KMS-11 (cell line): ENCODE data around the gene TMEM132C.

Source experiments
- H2AFZ ChIP-seq: fragments of 200-600 bp; sonication (generic); 2 replicates; pipeline ENCODE4 v1.6.1; 2016; ENCODE audit warnings: antibody characterized with exemption, mixed run types, low read depth
- H3K27ac ChIP-seq: fragments of 200-600 bp; sonication (generic); 2 replicates; pipeline ENCODE4 v1.6.1; 2016; ENCODE audit warnings: mild to moderate bottlenecking, mixed run types
- H3K27me3 ChIP-seq: fragments of 200-600 bp; sonication (generic); 2 replicates; pipeline ENCODE4 v1.6.1; 2017; ENCODE audit warnings: mild to moderate bottlenecking, low read depth, mixed run types, moderate library complexity; ENCODE audit not compliant: insufficient read depth
- H3K36me3 ChIP-seq: fragments of 200-600 bp; sonication (generic); 2 replicates; pipeline ENCODE4 v1.6.1; 2017; ENCODE audit warnings: mild to moderate bottlenecking, mixed run types; ENCODE audit not compliant: insufficient read depth
- H3K4me1 ChIP-seq: fragments of 200-600 bp; sonication (generic); 2 replicates; pipeline ENCODE4 v1.6.1; 2016; ENCODE audit warnings: mild to moderate bottlenecking, low read depth, mixed run types; ENCODE audit not compliant: poor library complexity, severe bottlenecking
- H3K4me2 ChIP-seq: fragments of 200-600 bp; sonication (generic); 2 replicates; pipeline ENCODE4 v1.7.0; 2016; ENCODE audit warnings: mild to moderate bottlenecking, mixed run types
- H3K4me3 ChIP-seq: fragments of 200-600 bp; sonication (generic); IDR thresholded peaks from 2 replicates; pipeline ENCODE4 v1.6.1; 2017; ENCODE audit warnings: low read depth, low read length, mixed read lengths; ENCODE audit not compliant: insufficient read depth
- H3K79me2 ChIP-seq: fragments of 200-600 bp; sonication (generic); 2 replicates; pipeline ENCODE4 v1.6.1; 2016; ENCODE audit warnings: low read depth, mixed run types; ENCODE audit not compliant: insufficient read depth
- H3K9ac ChIP-seq: fragments of 200-600 bp; sonication (generic); 2 replicates; pipeline ENCODE4 v1.6.1; 2016; ENCODE audit warnings: mild to moderate bottlenecking, mixed run types
- H4K20me1 ChIP-seq: fragments of 200-600 bp; sonication (generic); 2 replicates; pipeline ENCODE4 v1.6.1; 2016; ENCODE audit warnings: mild to moderate bottlenecking, mixed run types; ENCODE audit not compliant: insufficient read depth
- CTCF ChIP-seq: fragments of 200-600 bp; sonication (generic); conservative IDR thresholded peaks from 2 replicates; pipeline ENCODE4 v1.6.1; 2017; ENCODE audit warnings: low read depth, mild to moderate bottlenecking, antibody characterized with exemption, low read length, moderate library complexity, mixed read lengths

The TMEM132C gene

GRCh38 chr12:128711486-128711885, 444.5 kb downstream of the TMEM132C start:
- H3K4me3 ChIP-seq = no peak overlapping the region
- H3K9ac ChIP-seq = no peak overlapping the region
- no peak for TF ChIP-seq CTCF

GRCh38 chr12:128712622-128713021, 445.7 kb downstream of the TMEM132C start:
- H4K20me1 ChIP-seq = no peaks in the 10 kb centered on the region
- no peak overlapping the region for H3K4me3 ChIP-seq

More at GRCh38 chr12:128711486-128711885, 444.5 kb downstream of the TMEM132C start:
- Histone ChIP-seq H3K4me2 (no peak overlapping the region), H3K4me1 (no peaks in the 10 kb centered on the region), H3K27ac (no peak overlapping the region), H3K27me3 (no peaks in the 10 kb centered on the region), H4K20me1 (no peaks in the 10 kb centered on the region), H3K79me2 (no peaks in the 10 kb centered on the region), H2AFZ (no peak overlapping the region), H3K36me3 (no peaks in the 10 kb centered on the region)

GRCh38 chr12:128715485-128715884, 448.5 kb downstream of the TMEM132C start:
- TF ChIP-seq CTCF = no peak
- Histone ChIP-seq H3K79me2 (no peaks in the 10 kb centered on the region), H3K4me2 (no peak overlapping the region), H4K20me1 (no peaks in the 10 kb centered on the region), H3K4me1 (no peaks in the 10 kb centered on the region), H2AFZ (no peak overlapping the region), H3K27me3 (no peaks in the 10 kb centered on the region), H3K9ac (no peak overlapping the region), H3K27ac (no peak overlapping the region), H3K4me3 (no peak overlapping the region), H3K36me3 (no peaks in the 10 kb centered on the region)

More at GRCh38 chr12:128712622-128713021, 445.7 kb downstream of the TMEM132C start:
- no peak for TF ChIP-seq CTCF
- H3K4me2 ChIP-seq = no peak overlapping the region
- no peak overlapping the region for H3K9ac ChIP-seq
- H3K79me2 ChIP-seq = no peaks in the 10 kb centered on the region
- H3K4me1 ChIP-seq = no peaks in the 10 kb centered on the region
- no peak overlapping the region for H3K27ac ChIP-seq
- no peaks in the 10 kb centered on the region for H3K36me3 ChIP-seq
- H3K27me3 ChIP-seq = no peaks in the 10 kb centered on the region
- H2AFZ ChIP-seq = no peak overlapping the region

- H4K20me1 ChIP-seq = no peaks in the 10 kb centered on the region
- H3K79me2 ChIP-seq = no peaks in the 10 kb centered on the region
- no peak for TF ChIP-seq CTCF
- H3K4me2 ChIP-seq = no peak overlapping the region
- H3K27me3 ChIP-seq = no peaks in the 10 kb centered on the region
- H3K4me1 ChIP-seq = no peaks in the 10 kb centered on the region
- H3K27ac ChIP-seq = no peak overlapping the region
- H3K9ac ChIP-seq = no peak overlapping the region
- no peaks in the 10 kb centered on the region for H3K36me3 ChIP-seq
- no peak overlapping the region for H2AFZ ChIP-seq
- no peak overlapping the region for H3K4me3 ChIP-seq
Observed at GRCh38 chr12:128724468-128725046, 457.6 kb downstream of the TMEM132C start.
